ENCODE measurements around the gene TMEM255B. TPM values are rescaled to one million over a fixed set of nuclear protein-coding genes. Genes with fewer than 3 reads are reported as not detected.

Gene TMEM255B
- total RNA-seq, 1 experiment from 2014 or later: 0.61 TPM

GRCh38 chr13:113792236-113792770 lies 33.3 kb downstream of the TMEM255B start:
- TF ChIP-seq CTCF (conservative IDR thresholded peaks at IDR 0.05): no peak
- TF ChIP-seq EZH2 (IDR thresholded peaks at IDR 0.05; ENCODE audit: low read depth): no peak
- intact Hi-C loops (cut with micrococcal nuclease; ENCODE audit: unreplicated experiment): no loop called here
- Histone ChIP-seq H3K9me2 (ENCODE audit: insufficient read depth) (no peaks in the 10 kb centered on the region), H3K36me3 (ENCODE audit: low read depth) (no peaks in the 10 kb centered on the region), H3K79me2 (ENCODE audit: low read depth) (no peaks in the 10 kb centered on the region), H3K4me3 (no peak overlapping the region), H3K4me1 (replicated peaks; ENCODE audit: insufficient read depth) (no peaks in the 10 kb centered on the region), H2AFZ (no peak overlapping the region), H3K9me3 (ENCODE audit: insufficient read depth, low read depth) (no peaks in the 10 kb centered on the region), H4K20me1 (ENCODE audit: insufficient read depth) (no peaks in the 10 kb centered on the region), H3K27ac (no peak overlapping the region), H3K4me2 (no peak overlapping the region), H3K27me3 (ENCODE audit: insufficient read depth, low read depth) (peaks cover 56% of the 10 kb centered on the region), H3F3A (ENCODE audit: insufficient read depth, low read depth) (0 out of 2 replicates have a peak, but pooled peaks cover 5% of the 10 kb centered on the region)
- BruUV-seq (replicated peaks): no TSS peak
- no peak for DNase-seq
- ChIA-PET POLR2A (ENCODE audit: unreplicated experiment) (no interaction called here), CTCF (no interaction called here)

- intact Hi-C loops (cut with micrococcal nuclease; ENCODE audit: unreplicated experiment): no loop called here
- Histone ChIP-seq H3K36me3 (ENCODE audit: low read depth) (no peaks in the 10 kb centered on the region), H3F3A (ENCODE audit: insufficient read depth, low read depth) (0 out of 2 replicates have a peak, but pooled peaks cover 5% of the 10 kb centered on the region), H3K9me3 (ENCODE audit: insufficient read depth, low read depth) (no peaks in the 10 kb centered on the region), H3K27me3 (ENCODE audit: insufficient read depth, low read depth) (peaks cover 59% of the 10 kb centered on the region), H3K4me2 (no peak overlapping the region), H3K9me2 (ENCODE audit: insufficient read depth) (no peaks in the 10 kb centered on the region), H4K20me1 (ENCODE audit: insufficient read depth) (no peaks in the 10 kb centered on the region), H3K4me3 (no peak overlapping the region), H3K27ac (no peak overlapping the region), H3K4me1 (replicated peaks; ENCODE audit: insufficient read depth) (no peaks in the 10 kb centered on the region), H2AFZ (no peak overlapping the region), H3K79me2 (ENCODE audit: low read depth) (no peaks in the 10 kb centered on the region)
- DNase-seq: no peak
- ChIA-PET CTCF (interaction anchor here (0.7 kb wide), 1 partner anchor 513 kb away, joined by 3 read pairs; no protein-coding TSS in a partner anchor), POLR2A (ENCODE audit: unreplicated experiment) (interaction anchor here (0.7 kb wide), 1 partner anchor 51 kb away, joined by 7 read pairs; no protein-coding TSS in a partner anchor)
- BruUV-seq (replicated peaks): no TSS peak
- TF ChIP-seq CTCF (conservative IDR thresholded peaks at IDR 0.05) (no peak), EZH2 (IDR thresholded peaks at IDR 0.05; ENCODE audit: low read depth) (no peak)
Observed at GRCh38 chr13:113792886-113793717, 34.1 kb downstream of the TMEM255B start.

- no peaks in the 10 kb centered on the region for H3K9me3 ChIP-seq (ENCODE audit: insufficient read depth, low read depth)
- H3K27me3 ChIP-seq (ENCODE audit: insufficient read depth, low read depth): peaks cover 65% of the 10 kb centered on the region
- TF ChIP-seq EZH2 (IDR thresholded peaks at IDR 0.05; ENCODE audit: low read depth) (no peak), CTCF (conservative IDR thresholded peaks at IDR 0.05) (no peak)
- DNase-seq: no peak
- no peaks in the 10 kb centered on the region for H3K9me2 ChIP-seq (ENCODE audit: insufficient read depth)
- intact Hi-C loops (cut with micrococcal nuclease; ENCODE audit: unreplicated experiment): no loop called here
- H3F3A ChIP-seq (ENCODE audit: insufficient read depth, low read depth): 0 out of 2 replicates have a peak, but pooled peaks cover 5% of the 10 kb centered on the region
- H3K36me3 ChIP-seq (ENCODE audit: low read depth): no peaks in the 10 kb centered on the region
- BruUV-seq (replicated peaks): no TSS peak
- H3K79me2 ChIP-seq (ENCODE audit: low read depth): no peaks in the 10 kb centered on the region
- H4K20me1 ChIP-seq (ENCODE audit: insufficient read depth): no peaks in the 10 kb centered on the region
- no peak overlapping the region for H3K4me2 ChIP-seq
- POLR2A ChIA-PET (ENCODE audit: unreplicated experiment): no interaction called here
- no peak overlapping the region for H3K4me3 ChIP-seq
- CTCF ChIA-PET: interaction anchor here (0.7 kb wide), 1 partner anchor 512 kb away, joined by 3 read pairs; no protein-coding TSS in a partner anchor
- no peak overlapping the region for H2AFZ ChIP-seq
- H3K27ac ChIP-seq: no peak overlapping the region
- no peaks in the 10 kb centered on the region for H3K4me1 ChIP-seq (replicated peaks; ENCODE audit: insufficient read depth)
Observed at GRCh38 chr13:113793718-113794085, 34.7 kb downstream of the TMEM255B start.
